ENCODE results near the gene SMS.
A peak's percentile ranks its signal among the peaks of the same experiment; 100 is the strongest.

The SMS gene

GRCh38 chrX:21929209-21929608, 11.3 kb upstream of the SMS start:
- TF ChIP-seq REST (IDR thresholded peaks at IDR 0.05; ENCODE audit: low read depth) (no peak), TCF12 (IDR thresholded peaks at IDR 0.05; ENCODE audit: low read depth) (no peak), CEBPB (IDR thresholded peaks at IDR 0.05) (peak; percentile 45; the same call in 1 of the 2 replicates), TAF1 (IDR thresholded peaks at IDR 0.05; ENCODE audit: low read depth) (no peak), ZBTB7A (IDR thresholded peaks at IDR 0.05; ENCODE audit: low read depth) (no peak)

- TF ChIP-seq CEBPB (IDR thresholded peaks at IDR 0.05) (no peak), USF1 (IDR thresholded peaks at IDR 0.05) (no peak), FOXM1 (IDR thresholded peaks at IDR 0.05; ENCODE audit: borderline replicate concordance, low read depth) (no peak), EGR1 (IDR thresholded peaks at IDR 0.05) (no peak), TAF1 (IDR thresholded peaks at IDR 0.05; ENCODE audit: low read depth) (no peak), TCF12 (IDR thresholded peaks at IDR 0.05; ENCODE audit: low read depth) (no peak), ZBTB7A (IDR thresholded peaks at IDR 0.05; ENCODE audit: low read depth) (no peak)
Measured at GRCh38 chrX:21930986-21931385, 9.5 kb upstream of the SMS start.

- TF ChIP-seq YY1 (IDR thresholded peaks at IDR 0.05; ENCODE audit: low read depth) (no peak), USF1 (IDR thresholded peaks at IDR 0.05) (no peak)
Measured at GRCh38 chrX:21932292-21933002, 8.1 kb upstream of the SMS start.

- TF ChIP-seq REST (IDR thresholded peaks at IDR 0.05; ENCODE audit: low read depth) (no peak), NFIC (IDR thresholded peaks at IDR 0.05) (no peak), EGR1 (IDR thresholded peaks at IDR 0.05) (no peak), TAF1 (IDR thresholded peaks at IDR 0.05; ENCODE audit: low read depth) (no peak), USF1 (IDR thresholded peaks at IDR 0.05) (no peak), FOXM1 (IDR thresholded peaks at IDR 0.05; ENCODE audit: borderline replicate concordance, low read depth) (no peak), ZBTB7A (IDR thresholded peaks at IDR 0.05; ENCODE audit: low read depth) (no peak)
Measured at GRCh38 chrX:21933077-21933476, 7.4 kb upstream of the SMS start.

GRCh38 chrX:21934414-21934813, 6.1 kb upstream of the SMS start:
- TF ChIP-seq YY1 (IDR thresholded peaks at IDR 0.05; ENCODE audit: low read depth): no peak
- TF ChIP-seq MAX (IDR thresholded peaks at IDR 0.05): no peak
- no peak for TF ChIP-seq NFIC (IDR thresholded peaks at IDR 0.05)
- TF ChIP-seq RAD21 (IDR thresholded peaks at IDR 0.05; ENCODE audit: low read depth): no peak
- no peak for TF ChIP-seq USF1 (IDR thresholded peaks at IDR 0.05)
- no peak for TF ChIP-seq TEAD4 (IDR thresholded peaks at IDR 0.05)
- no peak for TF ChIP-seq TAF1 (IDR thresholded peaks at IDR 0.05; ENCODE audit: low read depth)
- TF ChIP-seq FOXM1 (IDR thresholded peaks at IDR 0.05; ENCODE audit: borderline replicate concordance, low read depth): no peak

GRCh38 chrX:21939906-21940305, 603 bp upstream of the SMS start:
- no peak for TF ChIP-seq CEBPB (IDR thresholded peaks at IDR 0.05)
- no peak for TF ChIP-seq RAD21 (IDR thresholded peaks at IDR 0.05; ENCODE audit: low read depth)
- no peak for TF ChIP-seq REST (IDR thresholded peaks at IDR 0.05; ENCODE audit: low read depth)
- TF ChIP-seq TEAD4 (IDR thresholded peaks at IDR 0.05): no peak
- no peak for TF ChIP-seq EP300 (IDR thresholded peaks at IDR 0.05; ENCODE audit: borderline replicate concordance)
- no peak for TF ChIP-seq YY1 (IDR thresholded peaks at IDR 0.05; ENCODE audit: low read depth)
- TF ChIP-seq TAF1 (IDR thresholded peaks at IDR 0.05; ENCODE audit: low read depth): no peak
- no peak for TF ChIP-seq MAX (IDR thresholded peaks at IDR 0.05)

Data from Ishikawa (cell line).